Right lobe of liver (tissue), 6 donors: ENCODE measurements around the gene GRIK2. TPM values are rescaled to one million over a fixed set of nuclear protein-coding genes. Genes with fewer than 3 reads are reported as not detected.

Source experiments
- ATAC-seq, 4 donors: fragments of 200-7000 bp; cut with Tn5 transposase; one replicate each; pipeline ENCODE4 v1.9.1; 2020; ENCODE audit warnings: mild to moderate bottlenecking in 4 of 4, moderate library complexity in 4 of 4
- DNase-seq, 3 donors: peaks; one replicate each; pipeline ENCODE4 v3.0.0-alpha.2; 2020
- H3K27ac ChIP-seq, 3 donors: fragments of 200-600 bp; one replicate each; pipeline ENCODE4 v1.8.0; 2022
- H3K27me3 ChIP-seq, 2 donors: fragments of 200-600 bp; one replicate each; pipeline ENCODE4 v1.8.0; 2022
- H3K36me3 ChIP-seq, 4 donors: fragments of 200-600 bp; sonication (generic) in 1 of 4; one replicate each; pipeline versions ENCODE4 v1.5.1 to v1.8.0; 2017 to 2022; ENCODE audit warnings: control low read depth in 1 of 4
- H3K4me1 ChIP-seq, 4 donors: fragments of 200-600 bp; sonication (generic) in 1 of 4; one replicate each; pipeline versions ENCODE4 v1.5.1 to v1.8.0; 2017 to 2022; ENCODE audit warnings: control low read depth in 1 of 4
- H3K4me3 ChIP-seq, 3 donors: fragments of 200-600 bp; one replicate each; pipeline ENCODE4 v1.8.0; 2022
- H3K9me3 ChIP-seq, 4 donors: fragments of 200-600 bp; sonication (generic) in 1 of 4; one replicate each; pipeline versions ENCODE4 v1.5.1 to v1.8.0; 2017 to 2022; ENCODE audit warnings: control low read depth in 1 of 4
- CTCF ChIP-seq, 4 donors: fragments of 200-600 bp in 3 of 4; fragments of 450-650 bp in 1 of 4; IDR thresholded peaks; one replicate each; pipeline versions ENCODE4 v1.5.1 to v1.8.0; 2016 to 2022; ENCODE audit warnings: antibody characterized with exemption in 4 of 4, mild to moderate bottlenecking in 2 of 4
- POLR2A ChIP-seq: fragments of 450-650 bp; IDR thresholded peaks from one replicate; pipeline ENCODE4 v1.6.1; 2017; ENCODE audit warnings: antibody characterized with exemption, mild to moderate bottlenecking
- WGBS: methylation state at CpG from one replicate; pipeline ENCODE4 v1.1.6; 2018; ENCODE audit warnings: low coverage, low lambda C conversion rate; ENCODE audit not compliant: insufficient coverage; ENCODE audit errors: missing lambda C conversion rate; 5-methylcytosine and 5-hydroxymethylcytosine counted together
- intact Hi-C, 2 donors: fragments of 100-400 bp; cut with DNase I; formaldehyde crosslinking; loops; one replicate each; pipeline versions ENCODE4 v1.11.2 to v1.14.1; 2022
- total RNA-seq, 6 experiments: library from RNA; depleted of rRNA in 2 of 6; stranded (reverse); fragments of >200 nt in 2 of 6; fragmentation: NEBNext Ultra II Directional in 3 of 6; extraction: Animal tissue kit (Norgen Biotek cat#: 25700) in 3 of 6; gene quantifications; one replicate each; pipeline versions ENCODE4 v1.1.0 to v1.2.4, GENCODE V29; 2016 to 2023
- donor health status: DM: no; HTN: yes; CAD: no.
- donor health status: DM: no; HTN: no; CAD: no.
- donor health status: DM: no; HTN: no; CAD: no.
- donor health status: DM: no; HTN: yes; CAD: no.
- donor health status: DM: no; HTN: yes; CAD: no.

The GRIK2 gene
- total RNA-seq, 6 experiments from 2014 or later: 0.04 to 0.24 (median 0.09) TPM; not detected in 3

DNA sequence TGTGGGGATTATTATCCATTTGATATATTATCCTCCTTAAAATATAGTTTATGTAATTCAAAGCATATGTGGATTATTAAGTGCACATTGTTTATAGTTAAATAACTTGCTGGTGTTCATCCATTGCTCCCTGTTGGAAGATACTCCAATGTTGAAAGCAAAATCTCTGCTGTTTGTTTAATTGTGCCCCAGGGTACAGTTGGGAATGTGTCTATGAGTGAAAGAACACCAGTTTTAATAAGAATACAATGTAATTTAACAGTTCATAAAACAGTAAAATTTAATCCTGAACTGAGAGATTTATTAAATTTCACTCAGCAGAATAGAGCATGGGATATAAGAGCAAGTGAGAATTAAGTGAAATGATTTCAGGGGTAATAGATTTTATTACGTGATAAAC, 364.9 kb downstream of the GRIK2 start:
- TF ChIP-seq CTCF (IDR thresholded peaks at IDR 0.05) (no peak), POLR2A (no peak)
- intact Hi-C loops: no loop called here
- ATAC-seq (no peak), DNase-seq (no peak)
- no peaks in the 10 kb centered on the region for H3K9me3 ChIP-seq
- H3K36me3 ChIP-seq: no peaks in the 10 kb centered on the region
- no peaks in the 10 kb centered on the region for H3K27me3 ChIP-seq
- no peak overlapping the region for H3K4me3 ChIP-seq
- H3K27ac ChIP-seq: no peak overlapping the region
- 67% methylated on average over 1 of the region's 1 CpG for WGBS
- H3K4me1 ChIP-seq: peaks cover 0 to 20% (median 7%) of the 10 kb centered on the region in 4 donors

- H3K9me3 ChIP-seq: no peaks in the 10 kb centered on the region
- intact Hi-C loops: no loop called here
- ATAC-seq (peak; percentile 82 to 97 (median 88)), DNase-seq (peak in 1 of 3 donors; percentile 63)
- H3K4me1 ChIP-seq: peaks cover 0 to 23% (median 7%) of the 10 kb centered on the region in 4 donors
- no peaks in the 10 kb centered on the region for H3K27me3 ChIP-seq
- H3K36me3 ChIP-seq: no peaks in the 10 kb centered on the region
- TF ChIP-seq CTCF (IDR thresholded peaks at IDR 0.05) (no peak), POLR2A (no peak)
- H3K4me3 ChIP-seq: no peak overlapping the region
- H3K27ac ChIP-seq: peak overlapping the region in 2 of 3 donors; percentile 35 to 56
These were observed 367.5 kb downstream of the GRIK2 start for GRCh38 chr6:101760843-101761621.

GRCh38 chr6:101762851-101763250, 369.3 kb downstream of the GRIK2 start:
- TF ChIP-seq POLR2A: no peak
- TF ChIP-seq CTCF (IDR thresholded peaks at IDR 0.05): no peak
- no peaks in the 10 kb centered on the region for H3K27me3 ChIP-seq
- no peaks in the 10 kb centered on the region for H3K9me3 ChIP-seq
- no peak overlapping the region for H3K4me3 ChIP-seq
- H3K36me3 ChIP-seq: no peaks in the 10 kb centered on the region
- ATAC-seq: peak; percentile 32 to 56 (median 37)
- peaks cover 0 to 23% (median 7%) of the 10 kb centered on the region in 4 donors for H3K4me1 ChIP-seq
- peak overlapping the region in 1 of 3 donors; percentile 24 for H3K27ac ChIP-seq
- WGBS: 23% methylated on average over 3 of the region's 3 CpGs
- DNase-seq: no peak
- intact Hi-C loops: no loop called here

DNA sequence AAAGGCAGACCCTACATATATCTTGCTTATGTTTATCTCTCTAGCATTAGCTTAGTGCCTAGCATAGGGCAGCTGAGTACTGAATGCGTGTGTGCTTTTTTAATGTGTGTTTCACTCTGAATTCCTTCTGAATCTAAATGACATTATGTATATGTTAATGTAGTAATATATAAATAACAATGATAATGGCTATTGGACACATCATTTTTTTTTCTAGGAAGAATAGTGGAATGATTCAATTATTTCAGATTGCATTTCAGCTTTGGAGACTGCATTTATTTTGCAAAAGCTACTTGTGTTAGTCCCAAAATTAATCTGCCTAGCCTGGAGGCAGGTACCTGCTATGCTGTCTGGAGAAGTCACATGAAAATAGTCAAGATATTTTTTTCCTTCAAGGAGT, 371.8 kb downstream of the GRIK2 start:
- H3K9me3 ChIP-seq: no peaks in the 10 kb centered on the region

More for the DNA sequence above, 371.8 kb downstream of the GRIK2 start:
- Histone ChIP-seq H3K4me3 (no peak overlapping the region), H3K4me1 (peaks cover 0 to 23% (median 7%) of the 10 kb centered on the region in 4 donors), H3K27me3 (no peaks in the 10 kb centered on the region), H3K27ac (no peak overlapping the region), H3K36me3 (no peaks in the 10 kb centered on the region)
- no peak for DNase-seq
- intact Hi-C loops: no loop called here
- TF ChIP-seq POLR2A (no peak), CTCF (IDR thresholded peaks at IDR 0.05) (no peak)
- no peak for ATAC-seq
- 93% methylated on average over 1 of the region's 1 CpG for WGBS
